Fibroblast of lung (primary cell): ENCODE data around the gene USP13.

Experiments
- CTCF ChIP-seq, 2 donors: IDR thresholded peaks in 1 of 2; conservative IDR thresholded peaks in 1 of 2; 1 replicate in 1 of 2; 2 replicates in 1 of 2; pipeline ENCODE4 v1.5.1; 2011 to 2012; ENCODE audit warnings: low read length in 2 of 2, control low read depth in 1 of 2, inconsistent platforms in 1 of 2, low read depth in 1 of 2, mild to moderate bottlenecking in 1 of 2
- EZH2 ChIP-seq: IDR thresholded peaks from 2 replicates; pipeline ENCODE4 v1.5.1; 2012; ENCODE audit warnings: low read length, control low read depth, mild to moderate bottlenecking; ENCODE audit errors: missing control alignments

DNA sequence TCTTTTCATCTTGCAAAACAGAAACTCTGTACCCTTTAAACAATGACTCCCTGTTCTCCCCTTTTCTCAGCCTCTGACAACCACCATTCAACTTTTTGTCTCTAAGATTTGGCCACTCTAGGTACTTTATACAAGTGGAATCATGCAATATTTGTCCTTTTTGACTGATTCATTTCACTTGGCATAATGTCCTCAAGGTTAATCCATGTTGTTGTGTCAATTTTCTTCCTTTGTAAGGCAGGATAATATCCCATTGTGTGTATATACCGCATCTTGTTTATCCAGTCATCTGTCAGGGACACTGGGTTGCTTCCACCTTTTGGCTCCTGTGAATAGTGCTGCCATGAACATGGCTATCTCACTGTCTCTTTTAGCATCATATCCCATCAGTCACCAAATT is 10.3 kb downstream of the USP13 start:
- TF ChIP-seq EZH2 (no peak), CTCF (conservative IDR thresholded peaks at IDR 0.05 in 1 of 2, IDR thresholded peaks at IDR 0.05 in 1 of 2; ENCODE audit: low read depth in 1 of 2, low read length in 2 of 2) (no peak)
